ENCODE measurements around the gene RNF180.
"Not testable (repeated sequence)": the region's sequence is repeated elsewhere in the genome, so short reads cannot be mapped to it uniquely, and the experiment has no call there.

RNF180 gene

GRCh38 chr5:64273276-64273675 is 107.6 kb downstream of the RNF180 start:
- no peak for DNase-seq (ENCODE audit: low read depth, low spot score)

GRCh38 chr5:64285188-64286130 is 119.8 kb downstream of the RNF180 start:
- DNase-seq (ENCODE audit: low read depth, low spot score) = no peak

GRCh38 chr5:64286381-64286780 is 120.7 kb downstream of the RNF180 start:
- DNase-seq (ENCODE audit: low read depth, low spot score) = no peak

GRCh38 chr5:64288496-64288895 is 122.9 kb downstream of the RNF180 start:
- DNase-seq (ENCODE audit: low read depth, low spot score) = not testable (repeated sequence)

- DNase-seq (ENCODE audit: low read depth, low spot score) = no peak
Measured at GRCh38 chr5:64292611-64293215, 127.1 kb downstream of the RNF180 start.

- DNase-seq (ENCODE audit: low read depth, low spot score) = no peak
Measured at GRCh38 chr5:64295101-64295500, 129.5 kb downstream of the RNF180 start.

- no peak for DNase-seq (ENCODE audit: low read depth, low spot score)
Measured at GRCh38 chr5:64298586-64298985, 132.9 kb downstream of the RNF180 start.

- DNase-seq (ENCODE audit: low read depth, low spot score) = no peak
Measured at GRCh38 chr5:64299805-64300204, 134.2 kb downstream of the RNF180 start.

GRCh38 chr5:64301566-64301965 is 135.9 kb downstream of the RNF180 start:
- DNase-seq (ENCODE audit: low read depth, low spot score) = no peak

- DNase-seq (ENCODE audit: low read depth, low spot score) = no peak
Measured at GRCh38 chr5:64308135-64308534, 142.5 kb downstream of the RNF180 start.

GRCh38 chr5:64312491-64312890 is 146.8 kb downstream of the RNF180 start:
- DNase-seq (ENCODE audit: low read depth, low spot score) = no peak

- no peak for DNase-seq (ENCODE audit: low read depth, low spot score)
Measured at GRCh38 chr5:64315778-64316177, 150.1 kb downstream of the RNF180 start.

GRCh38 chr5:64318175-64318574 is 152.5 kb downstream of the RNF180 start:
- DNase-seq (ENCODE audit: low read depth, low spot score) = no peak

- DNase-seq (ENCODE audit: low read depth, low spot score) = no peak
Measured at GRCh38 chr5:64323591-64323990, 157.9 kb downstream of the RNF180 start.

GRCh38 chr5:64330728-64331231 is 165.1 kb downstream of the RNF180 start:
- DNase-seq (ENCODE audit: low read depth, low spot score) = no peak

GRCh38 chr5:64331597-64332277 is 166.1 kb downstream of the RNF180 start:
- DNase-seq (ENCODE audit: low read depth, low spot score) = no peak

- no peak for DNase-seq (ENCODE audit: low read depth, low spot score)
Measured at GRCh38 chr5:64333886-64334285, 168.2 kb downstream of the RNF180 start.

- DNase-seq (ENCODE audit: low read depth, low spot score) = no peak
Measured at GRCh38 chr5:64339769-64340168, 174.1 kb downstream of the RNF180 start.

- DNase-seq (ENCODE audit: low read depth, low spot score) = no peak
Measured at GRCh38 chr5:64340293-64340692, 174.7 kb downstream of the RNF180 start.

GRCh38 chr5:64341340-64341739 is 175.7 kb downstream of the RNF180 start:
- no peak for DNase-seq (ENCODE audit: low read depth, low spot score)

- no peak for DNase-seq (ENCODE audit: low read depth, low spot score)
Measured at GRCh38 chr5:64344501-64344900, 178.9 kb downstream of the RNF180 start.

- DNase-seq (ENCODE audit: low read depth, low spot score) = no peak
Measured at GRCh38 chr5:64347309-64347708, 181.7 kb downstream of the RNF180 start.

All from brain pericyte (primary cell).